SK-N-SH (cell line): Measurements from ENCODE around the gene CCR4. TPM values are rescaled to one million over a fixed set of nuclear protein-coding genes. Genes with fewer than 3 reads are reported as not detected.

Experiments
- CTCF ChIA-PET: fragments of 300-600, 350-600 bp; formaldehyde crosslinking; extraction: SDS; loops from one replicate; lab custom pipeline; 2021; lab: Yijun Ruan, JAX
- POLR2A ChIA-PET: fragments of 350-600 bp; sonication (Branson Sonifier 250); formaldehyde crosslinking; extraction: SDS; loops from one replicate; lab custom pipeline; 2020; ENCODE audit warnings: antibody characterized with exemption, inconsistent platforms; lab: Yijun Ruan, JAX
- DNase-seq: peaks from one replicate; pipeline ENCODE4 v3.0.0; 2012
- H2AFZ ChIP-seq: fragments of 200-600 bp; sonication (generic); 2 replicates; pipeline ENCODE4 v1.8.1; 2016; ENCODE audit warnings: antibody characterized with exemption, mild to moderate bottlenecking, low read depth
- H3F3A ChIP-seq: fragments of 200-600 bp; sonication (generic); replicated peaks from 2 replicates; pipeline ENCODE3; 2016; ENCODE audit warnings: antibody characterized with exemption, mild to moderate bottlenecking; ENCODE audit not compliant: insufficient read depth
- H3K27ac ChIP-seq, 2 experiments: fragments of 200-500 bp in 1 of 2; fragments of 200-600 bp in 1 of 2; sonication (Bioruptor generic) in 1 of 2; sonication (generic), shearing (Covaris generic) in 1 of 2; 2 replicates each; pipeline versions ENCODE4 v1.5.1 to v1.6.1; 2014 to 2016; ENCODE audit warnings: low read depth in 2 of 2, inconsistent platforms in 1 of 2, low read length in 1 of 2, mild to moderate bottlenecking in 1 of 2, mixed read lengths in 1 of 2
- H3K27me3 ChIP-seq: fragments of 200-600 bp; sonication (generic), shearing (Covaris generic); 2 replicates; pipeline ENCODE4 v1.6.1; 2016; ENCODE audit warnings: mixed run types; ENCODE audit not compliant: insufficient read depth
- H3K36me3 ChIP-seq, 2 experiments: fragments of 200-500 bp in 1 of 2; fragments of 200-600 bp in 1 of 2; sonication (Bioruptor generic) in 1 of 2; sonication (generic) in 1 of 2; replicated peaks in 1 of 2; 2 replicates each; pipeline versions ENCODE3 to v1.5.1; 2014 to 2016; ENCODE audit warnings: low read length in 1 of 2, mild to moderate bottlenecking in 1 of 2; ENCODE audit not compliant: insufficient read depth in 2 of 2, control insufficient read depth in 1 of 2
- H3K4me1 ChIP-seq, 2 experiments: fragments of 200-500 bp in 1 of 2; fragments of 200-600 bp in 1 of 2; sonication (Bioruptor generic) in 1 of 2; sonication (generic), shearing (Covaris generic) in 1 of 2; 2 replicates each; pipeline versions ENCODE4 v1.5.1 to v1.6.1; 2014 to 2016; ENCODE audit warnings: low read depth in 1 of 2, low read length in 1 of 2, mixed run types in 1 of 2; ENCODE audit not compliant: insufficient read depth in 2 of 2, control insufficient read depth in 1 of 2
- H3K4me2 ChIP-seq: fragments of 200-600 bp; sonication (generic), shearing (Covaris generic); 2 replicates; pipeline ENCODE4 v1.6.1; 2017; ENCODE audit warnings: mixed run types
- H3K4me3 ChIP-seq, 2 experiments: fragments of 200-500 bp in 1 of 2; fragments of 200-600 bp in 1 of 2; sonication (Bioruptor generic) in 1 of 2; sonication (generic), shearing (Covaris generic) in 1 of 2; 2 replicates each; pipeline versions ENCODE4 v1.5.1 to v1.8.1; 2014 to 2016; ENCODE audit warnings: low read depth in 2 of 2, inconsistent platforms in 1 of 2, low read length in 1 of 2, mild to moderate bottlenecking in 1 of 2, mixed read lengths in 1 of 2, moderate library complexity in 1 of 2
- H3K79me2 ChIP-seq: fragments of 200-600 bp; sonication (generic); 2 replicates; pipeline ENCODE4 v1.8.1; 2017; ENCODE audit warnings: mild to moderate bottlenecking; ENCODE audit not compliant: insufficient read depth
- H3K9ac ChIP-seq: fragments of 200-600 bp; sonication (generic); 2 replicates; pipeline ENCODE4 v1.6.1; 2017; ENCODE audit warnings: mixed run types
- H3K9me2 ChIP-seq: fragments of 200-600 bp; sonication (generic); 2 replicates; pipeline ENCODE4 v1.6.1; 2017; ENCODE audit warnings: mixed run types
- H3K9me3 ChIP-seq: fragments of 200-600 bp; sonication (generic); 2 replicates; pipeline ENCODE4 v1.6.1; 2017; ENCODE audit warnings: mixed run types, mild to moderate bottlenecking, moderate library complexity
- H4K20me1 ChIP-seq: fragments of 200-600 bp; sonication (generic); 2 replicates; pipeline ENCODE4 v1.6.1; 2017; ENCODE audit warnings: mild to moderate bottlenecking, mixed run types; ENCODE audit not compliant: insufficient read depth
- EZH2phosphoT487 ChIP-seq: fragments of 200-600 bp; sonication (generic); IDR thresholded peaks from 2 replicates; pipeline ENCODE4 v1.6.1; 2017; ENCODE audit warnings: low read depth, mixed run types, mild to moderate bottlenecking, antibody characterized with exemption, moderate library complexity, borderline replicate concordance
- GABPA ChIP-seq: IDR thresholded peaks from 2 replicates; pipeline ENCODE4 v1.4.0; 2012; ENCODE audit warnings: low read depth, mild to moderate bottlenecking
- MXI1 ChIP-seq: IDR thresholded peaks from 2 replicates; pipeline ENCODE4 v1.6.1; 2012; ENCODE audit warnings: mild to moderate bottlenecking, low read depth, low read length, improper control_type of control experiment
- NRF1 ChIP-seq: IDR thresholded peaks from 2 replicates; pipeline ENCODE4 v1.6.1; 2012; ENCODE audit warnings: low read depth, mild to moderate bottlenecking, low read length
- RAD21 ChIP-seq: IDR thresholded peaks from 2 replicates; pipeline ENCODE4 v1.6.1; 2012; ENCODE audit warnings: mild to moderate bottlenecking, low read length
- RCOR1 ChIP-seq: fragments of 150-350 bp; IDR thresholded peaks from 2 replicates; pipeline ENCODE4 v1.6.1; 2017; ENCODE audit warnings: antibody characterized with exemption, low read length
- SMC3 ChIP-seq: IDR thresholded peaks from 2 replicates; pipeline ENCODE4 v1.6.1; 2012; ENCODE audit warnings: low read depth, low read length, improper control_type of control experiment
- TAF1 ChIP-seq: IDR thresholded peaks from 2 replicates; pipeline ENCODE4 v1.6.1; 2012; ENCODE audit warnings: low read depth, mild to moderate bottlenecking, low read length, moderate library complexity, borderline replicate concordance
- TCF12 ChIP-seq: IDR thresholded peaks from 2 replicates; pipeline ENCODE4 v1.4.0; 2012
- TEAD4 ChIP-seq: IDR thresholded peaks from 2 replicates; pipeline ENCODE4 v1.4.0; 2012; ENCODE audit warnings: mild to moderate bottlenecking, borderline replicate concordance; ENCODE audit not compliant: insufficient read depth
- WGBS: methylation state at CpG from one replicate; pipeline ENCODE4 v1.1.6; 2017; ENCODE audit warnings: low lambda C conversion rate; 5-methylcytosine and 5-hydroxymethylcytosine counted together
- polyA plus RNA-seq, 3 experiments: library from polyadenylated mRNA; depleted of rRNA; stranded (reverse); fragments of >200 nt; gene quantifications; 2 replicates each; pipeline ENCODE4 v1.2.3, GENCODE V29; 2012

Gene CCR4
- polyA plus RNA-seq, 1 of the 3 experiments (the other 2 are of a cell fraction) = not detected

DNA sequence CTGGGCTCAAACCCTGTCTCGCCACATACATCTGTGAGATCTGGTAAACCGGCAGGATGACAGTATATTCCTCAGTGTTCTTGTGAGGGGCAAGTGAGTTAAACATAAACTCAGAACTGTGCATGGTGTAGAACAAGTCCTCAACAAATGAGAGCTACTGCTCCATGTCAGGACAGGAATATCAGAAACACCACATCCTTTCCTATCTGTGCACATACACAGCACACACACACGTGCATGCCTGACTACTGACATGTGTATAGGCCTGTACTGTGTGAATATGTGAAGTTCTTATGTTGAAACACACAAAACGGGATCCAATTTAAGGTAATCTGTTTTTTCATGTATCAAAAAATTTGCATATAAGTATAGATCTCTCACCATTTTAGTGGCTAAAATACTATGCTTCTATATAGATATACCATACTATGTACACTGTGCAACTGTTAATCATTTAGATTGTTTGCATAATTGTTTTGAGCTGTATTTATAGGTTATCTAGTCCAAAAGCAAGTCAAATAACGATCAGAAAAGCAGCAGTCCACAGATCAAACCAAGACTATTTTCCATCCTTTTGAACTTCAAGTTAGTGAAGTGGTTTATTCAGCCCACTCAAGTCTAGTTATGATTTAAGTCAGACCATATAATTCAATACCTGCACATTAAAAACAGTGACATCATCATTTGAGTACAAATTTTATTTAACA, 44.8 kb downstream of the CCR4 start:
- Histone ChIP-seq H3K79me2 (no peaks in the 10 kb centered on the region), H2AFZ (no peak overlapping the region), H3K4me3 (no peak overlapping the region), H4K20me1 (no peaks in the 10 kb centered on the region), H3K9me3 (no peaks in the 10 kb centered on the region), H3K9me2 (no peaks in the 10 kb centered on the region), H3K4me1 (no peaks in the 10 kb centered on the region), H3K4me2 (no peak overlapping the region), H3K27ac (no peak overlapping the region), H3K27me3 (no peaks in the 10 kb centered on the region), H3F3A (no peaks in the 10 kb centered on the region), H3K9ac (no peak overlapping the region), H3K36me3 (peaks cover 4 to 7% of the 10 kb centered on the region in 2 experiments)
- no peak for TF ChIP-seq TCF12
- no peak for TF ChIP-seq TEAD4
- TF ChIP-seq RAD21 = no peak
- TF ChIP-seq MXI1 = no peak
- no peak for TF ChIP-seq RCOR1
- no peak for TF ChIP-seq NRF1
- CTCF ChIA-PET = no interaction called here
- 78% methylated on average over 5 of the region's 5 CpGs for WGBS
- DNase-seq = no peak
- POLR2A ChIA-PET = no interaction called here

GRCh38 chr3:32996755-32997091, 45.3 kb downstream of the CCR4 start:
- H2AFZ ChIP-seq = no peak overlapping the region
- no peak overlapping the region for H3K4me2 ChIP-seq
- H3K9ac ChIP-seq = no peak overlapping the region
- H3K4me1 ChIP-seq = no peaks in the 10 kb centered on the region
- no peaks in the 10 kb centered on the region for H3K9me2 ChIP-seq
- H3K4me3 ChIP-seq = no peak overlapping the region
- no peaks in the 10 kb centered on the region for H4K20me1 ChIP-seq
- H3K27ac ChIP-seq = no peak overlapping the region
- no peak for TF ChIP-seq EZH2phosphoT487
- TF ChIP-seq GABPA = no peak
- no peak for TF ChIP-seq TCF12
- TF ChIP-seq SMC3 = no peak
- TF ChIP-seq TAF1 = no peak
- H3K36me3 ChIP-seq = peaks cover 6 to 8% of the 10 kb centered on the region in 2 experiments
- H3F3A ChIP-seq = no peaks in the 10 kb centered on the region
- WGBS = 89% methylated on average over 2 of the region's 2 CpGs
- CTCF ChIA-PET = no interaction called here
- no peak for DNase-seq
- H3K9me3 ChIP-seq = no peaks in the 10 kb centered on the region
- POLR2A ChIA-PET = no interaction called here
- no peaks in the 10 kb centered on the region for H3K79me2 ChIP-seq
- no peaks in the 10 kb centered on the region for H3K27me3 ChIP-seq

DNA sequence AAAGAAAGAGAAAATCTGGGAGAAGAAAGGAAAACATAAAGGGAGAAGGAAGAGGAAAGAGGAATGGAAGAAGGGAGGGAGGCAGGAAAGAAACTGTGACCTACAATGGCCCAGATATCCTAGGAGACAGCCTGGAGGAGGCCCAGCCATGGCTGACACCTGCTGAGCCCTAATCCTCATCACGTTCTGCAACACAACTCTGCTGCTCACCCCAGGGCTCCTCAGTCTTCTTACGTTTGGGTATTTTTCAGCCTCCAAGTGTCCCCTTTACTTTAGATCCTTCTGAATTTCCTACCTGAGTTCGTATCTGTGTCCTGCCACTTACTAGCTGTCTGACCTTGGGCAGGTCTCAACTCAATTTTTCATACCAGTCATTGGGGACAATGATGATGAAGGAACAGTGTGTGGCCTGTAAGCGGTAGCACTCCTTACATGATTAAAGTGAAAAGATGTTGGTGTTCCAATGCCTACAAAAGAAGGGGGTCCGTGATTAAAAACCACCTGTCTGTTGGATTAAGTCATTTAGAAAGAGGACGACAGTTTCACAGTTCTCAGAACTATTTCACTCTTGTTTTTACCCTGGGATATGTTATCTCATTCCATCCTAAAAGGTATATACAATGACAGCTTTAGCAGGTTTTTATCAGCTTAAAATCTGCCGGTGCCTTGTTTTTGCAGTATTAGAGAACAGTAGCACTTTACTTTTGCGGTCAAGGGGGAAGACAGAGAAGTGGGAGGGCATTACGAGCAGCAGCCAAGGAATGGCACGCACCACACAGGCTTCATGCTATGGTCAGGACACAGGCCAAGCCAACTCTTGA, 47.4 kb downstream of the CCR4 start:
- Histone ChIP-seq H3F3A (no peaks in the 10 kb centered on the region), H3K79me2 (no peaks in the 10 kb centered on the region), H4K20me1 (no peaks in the 10 kb centered on the region), H3K27me3 (no peaks in the 10 kb centered on the region), H3K9me3 (no peaks in the 10 kb centered on the region), H3K27ac (no peak overlapping the region), H2AFZ (no peak overlapping the region), H3K4me3 (no peak overlapping the region), H3K9ac (no peak overlapping the region), H3K4me2 (no peak overlapping the region), H3K36me3 (peaks cover 6 to 8% of the 10 kb centered on the region in 2 experiments), H3K9me2 (no peaks in the 10 kb centered on the region), H3K4me1 (no peaks in the 10 kb centered on the region)
- DNase-seq = no peak
- no peak for TF ChIP-seq TCF12
- POLR2A ChIA-PET = no interaction called here
- CTCF ChIA-PET = interaction anchor here (0.9 to 1.4 kb wide), 3 partner anchors 30 to 374 kb away, joined by 3 to 4 read pairs (median 3); no protein-coding TSS in a partner anchor
- WGBS = 95% methylated on average over 10 of the region's 10 CpGs
